A549 (cell line): Measurements from ENCODE around the gene CHST13. TPM values are rescaled to one million over a fixed set of nuclear protein-coding genes. Genes with fewer than 3 reads are reported as not detected.

Experiments used
- ATAC-seq, 2 experiments: fragments of 200-7000 bp in 1 of 2; fragments of >200 bp in 1 of 2; cut with Nextera tagmentation in 1 of 2; cut with Tn5 transposase in 1 of 2; 3 replicates each; pipeline versions ENCODE4 v1.8.0 to v1.9.1; 2018 to 2020; ENCODE audit warnings: mild to moderate bottlenecking in 1 of 2, moderate library complexity in 1 of 2
- CTCF ChIA-PET: fragments of 300-600 bp; sonication (Branson Sonifier 250); formaldehyde crosslinking; extraction: SDS; loops from one replicate; lab custom pipeline; 2021; ENCODE audit warnings: antibody characterized with exemption, inconsistent platforms; lab: Yijun Ruan, JAX
- POLR2A ChIA-PET: fragments of 350-600 bp; formaldehyde crosslinking; extraction: SDS; loops from one replicate; lab custom pipeline; 2021; ENCODE audit warnings: antibody characterized with exemption, inconsistent platforms; lab: Yijun Ruan, JAX
- DNase-seq, 2 experiments: peaks; one replicate each; pipeline versions ENCODE4 v3.0.0 to v3.0.0-alpha.2; 2011 to 2016; ENCODE audit warnings: low read depth in 1 of 2, low spot score in 1 of 2
- FAIRE-seq: peaks from 2 replicates; lab custom pipeline; 2011; peaks lifted over from hg19 to GRCh38; lab: Jason Lieb, UNC
- H3K27ac ChIP-seq, 2 experiments: fragments of >200 bp; sonication (Bioruptor Twin); formaldehyde crosslinking; 3 replicates each; pipeline ENCODE4 v1.5.1; 2016 to 2017
- H3K4me1 ChIP-seq: fragments of >200 bp; sonication (Bioruptor Twin); formaldehyde crosslinking; 3 replicates; pipeline ENCODE4 v1.6.1; 2016
- H3K4me2 ChIP-seq: fragments of >200 bp; sonication (Bioruptor Twin); formaldehyde crosslinking; 3 replicates; pipeline ENCODE4 v1.6.1; 2016
- H3K4me3 ChIP-seq: fragments of >200 bp; sonication (Bioruptor Twin); formaldehyde crosslinking; 3 replicates; pipeline ENCODE4 v1.5.1; 2016
- H3K9me3 ChIP-seq: fragments of >200 bp; sonication (Bioruptor Twin); formaldehyde crosslinking; 3 replicates; pipeline ENCODE4 v1.6.1; 2016
- BCL3 ChIP-seq: fragments of >200 bp; sonication (Bioruptor Twin); formaldehyde crosslinking; IDR thresholded peaks from 3 replicates; pipeline ENCODE4 v1.6.1; 2016
- BHLHE40 ChIP-seq: IDR thresholded peaks from 2 replicates; pipeline ENCODE4 v1.6.1; 2012; ENCODE audit warnings: low read depth, low read length, inconsistent platforms
- CBX2 ChIP-seq: fragments of 200-600 bp; sonication (generic); IDR thresholded peaks from 2 replicates; pipeline ENCODE4 v1.6.1; 2016; ENCODE audit warnings: low read depth, mild to moderate bottlenecking, borderline replicate concordance
- CEBPB ChIP-seq, 2 experiments: fragments of >200 bp in 1 of 2; sonication (Bioruptor Twin) in 1 of 2; formaldehyde crosslinking in 1 of 2; IDR thresholded peaks; 2 replicates each; pipeline ENCODE4 v1.6.1; 2012 to 2016
- CHD2 ChIP-seq: fragments of 150-350 bp; IDR thresholded peaks from 2 replicates; pipeline ENCODE4 v1.6.1; 2014; ENCODE audit warnings: low read length; ENCODE audit not compliant: partially characterized antibody
- CHD4 ChIP-seq: fragments of 200-600 bp; sonication (generic); IDR thresholded peaks from 2 replicates; pipeline ENCODE4 v1.6.1; 2016; ENCODE audit warnings: antibody characterized with exemption, mild to moderate bottlenecking, borderline replicate concordance
- EHF ChIP-seq: fragments of 250-450 bp; sonication (Bioruptor Pico); IDR thresholded peaks from 2 replicates; pipeline ENCODE4 v1.5.0; 2020; ENCODE audit warnings: mild to moderate bottlenecking
- FOSB ChIP-seq: fragments of 250-450 bp; sonication (Bioruptor Pico); IDR thresholded peaks from 2 replicates; pipeline ENCODE4 v1.5.0; 2020; ENCODE audit warnings: mild to moderate bottlenecking, moderate library complexity
- GATA3 ChIP-seq: IDR thresholded peaks from 2 replicates; pipeline ENCODE4 v1.6.1; 2012; ENCODE audit warnings: borderline replicate concordance
- HOXB13 ChIP-seq: fragments of 250-450 bp; sonication (Bioruptor Pico); IDR thresholded peaks from 2 replicates; pipeline ENCODE4 v1.5.0; 2020; ENCODE audit warnings: low read depth, mild to moderate bottlenecking, moderate library complexity
- HOXB5 ChIP-seq: fragments of 250-450 bp; sonication (Bioruptor Pico); IDR thresholded peaks from 2 replicates; pipeline ENCODE4 v1.5.0; 2020; ENCODE audit warnings: mild to moderate bottlenecking, moderate library complexity
- JUN ChIP-seq, 2 experiments: fragments of >200 bp; sonication (Bioruptor Twin); formaldehyde crosslinking; IDR thresholded peaks; 2 replicates in 1 of 2; 3 replicates in 1 of 2; pipeline ENCODE4 v1.6.1; 2016 to 2017
- JUNB ChIP-seq: fragments of >200 bp; sonication (Bioruptor Twin); formaldehyde crosslinking; IDR thresholded peaks from 2 replicates; pipeline ENCODE4 v1.6.1; 2016
- KDM5A ChIP-seq: fragments of 200-600 bp; sonication (generic); IDR thresholded peaks from 2 replicates; pipeline ENCODE4 v1.6.1; 2016; ENCODE audit warnings: antibody characterized with exemption, mild to moderate bottlenecking
- NPAS2 ChIP-seq: fragments of 250-450 bp; sonication (Bioruptor Pico); IDR thresholded peaks from 2 replicates; pipeline ENCODE4 v1.8.0; 2022; ENCODE audit warnings: mild to moderate bottlenecking, moderate library complexity, borderline replicate concordance
- NR3C1 ChIP-seq: fragments of >200 bp; sonication (Bioruptor Twin); formaldehyde crosslinking; IDR thresholded peaks from 3 replicates; pipeline ENCODE4 v1.6.1; 2017
- PHF8 ChIP-seq: fragments of 200-600 bp; sonication (generic); IDR thresholded peaks from 2 replicates; pipeline ENCODE4 v1.6.1; 2016; ENCODE audit warnings: low read depth, mild to moderate bottlenecking, antibody characterized with exemption, moderate library complexity, borderline replicate concordance
- RAD21 ChIP-seq, 2 experiments: fragments of >200 bp in 1 of 2; sonication (Bioruptor Twin) in 1 of 2; formaldehyde crosslinking in 1 of 2; IDR thresholded peaks in 1 of 2; conservative IDR thresholded peaks in 1 of 2; 2 replicates in 1 of 2; 3 replicates in 1 of 2; pipeline ENCODE4 v1.6.1; 2012 to 2018; ENCODE audit warnings: inconsistent platforms in 1 of 2
- RFX5 ChIP-seq: fragments of 450-650 bp; IDR thresholded peaks from 2 replicates; pipeline ENCODE4 v1.7.1; 2014; ENCODE audit warnings: antibody characterized with exemption, mild to moderate bottlenecking, moderate library complexity
- TP53 ChIP-seq: fragments of 250-450 bp; sonication (Bioruptor Pico); IDR thresholded peaks from 2 replicates; pipeline ENCODE4 v1.5.0; 2021; ENCODE audit warnings: mild to moderate bottlenecking, moderate library complexity
- USF2 ChIP-seq: fragments of 450-650 bp; IDR thresholded peaks from 2 replicates; pipeline ENCODE4 v1.6.1; 2014; ENCODE audit warnings: antibody characterized with exemption
- ZFP36 ChIP-seq: fragments of 450-650 bp; IDR thresholded peaks from 2 replicates; pipeline ENCODE4 v1.6.1; 2014; ENCODE audit warnings: borderline replicate concordance; ENCODE audit not compliant: partially characterized antibody
- WGBS: methylation state at CpG from one replicate; pipeline ENCODE4 v1.1.6; 2017; ENCODE audit errors: missing lambda C conversion rate; 5-methylcytosine and 5-hydroxymethylcytosine counted together
- polyA plus RNA-seq, 4 experiments: library from polyadenylated mRNA; depleted of rRNA in 3 of 4; stranded (reverse); fragments of >200 nt; fragmentation: RNase III in 1 of 4; extraction: RNeasy Plus Mini Kit Qiagen cat#74134 plus additional on column Dnase treatment in 1 of 4; gene quantifications; 2 replicates in 3 of 4; 3 replicates in 1 of 4; pipeline ENCODE4 v1.2.3, GENCODE V29; 2011 to 2017
- TF ChIP-seq, protein P1 (sequence below): fragments of 250-450 bp; sonication (Bioruptor Pico); IDR thresholded peaks from 2 replicates; pipeline ENCODE4 v1.5.0; 2021; ENCODE audit warnings: mild to moderate bottlenecking, moderate library complexity, borderline replicate concordance
- TF ChIP-seq, protein P2 (sequence below): fragments of >200 bp; sonication (Bioruptor Twin); formaldehyde crosslinking; IDR thresholded peaks from 2 replicates; pipeline ENCODE4 v1.6.1; 2016

The CHST13 gene
- polyA plus RNA-seq, 2 of the 4 experiments (the other 2 are of a cell fraction) = 0.30 to 0.59 TPM

- no peaks in the 10 kb centered on the region for H3K9me3 ChIP-seq
- FAIRE-seq (no peak), DNase-seq (no peak), ATAC-seq (no peak)
- CTCF ChIA-PET = no interaction called here
- POLR2A ChIA-PET = no interaction called here
- H3K27ac ChIP-seq = no peak overlapping the region
- TF ChIP-seq GATA3 = no peak
- no peak for TF ChIP-seq CBX2
- no peak for TF ChIP-seq ZFP36
- TF ChIP-seq, protein P1, sequence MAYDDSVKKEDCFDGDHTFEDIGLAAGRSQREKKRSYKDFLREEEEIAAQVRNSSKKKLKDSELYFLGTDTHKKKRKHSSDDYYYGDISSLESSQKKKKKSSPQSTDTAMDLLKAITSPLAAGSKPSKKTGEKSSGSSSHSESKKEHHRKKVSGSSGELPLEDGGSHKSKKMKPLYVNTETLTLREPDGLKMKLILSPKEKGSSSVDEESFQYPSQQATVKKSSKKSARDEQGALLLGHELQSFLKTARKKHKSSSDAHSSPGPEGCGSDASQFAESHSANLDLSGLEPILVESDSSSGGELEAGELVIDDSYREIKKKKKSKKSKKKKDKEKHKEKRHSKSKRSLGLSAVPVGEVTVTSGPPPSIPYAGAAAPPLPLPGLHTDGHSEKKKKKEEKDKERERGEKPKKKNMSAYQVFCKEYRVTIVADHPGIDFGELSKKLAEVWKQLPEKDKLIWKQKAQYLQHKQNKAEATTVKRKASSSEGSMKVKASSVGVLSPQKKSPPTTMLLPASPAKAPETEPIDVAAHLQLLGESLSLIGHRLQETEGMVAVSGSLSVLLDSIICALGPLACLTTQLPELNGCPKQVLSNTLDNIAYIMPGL (CRISPR knock-in tag) = no peak
- no peak for TF ChIP-seq BCL3
- no peak for TF ChIP-seq JUNB
- TF ChIP-seq USF2 = no peak
- TF ChIP-seq CEBPB (IDR thresholded peaks at IDR 0.05) = no peak
- no peak for TF ChIP-seq NR3C1
- TF ChIP-seq RAD21 (conservative IDR thresholded peaks at IDR 0.05 in 1 of 2, IDR thresholded peaks at IDR 0.05 in 1 of 2) = no peak
- no peak for TF ChIP-seq BHLHE40
- TF ChIP-seq JUN (IDR thresholded peaks at IDR 0.05) = no peak
- TF ChIP-seq, protein P2, sequence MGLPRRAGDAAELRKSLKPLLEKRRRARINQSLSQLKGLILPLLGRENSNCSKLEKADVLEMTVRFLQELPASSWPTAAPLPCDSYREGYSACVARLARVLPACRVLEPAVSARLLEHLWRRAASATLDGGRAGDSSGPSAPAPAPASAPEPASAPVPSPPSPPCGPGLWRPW = no peak
- no peak for TF ChIP-seq FOSB (CRISPR knock-in tag)
- TF ChIP-seq HOXB5 (CRISPR knock-in tag) = no peak
- no peak for TF ChIP-seq RFX5
- no peak overlapping the region for H3K4me3 ChIP-seq
- WGBS = 66% methylated on average over 6 of the region's 8 CpGs
- H3K4me1 ChIP-seq = no peaks in the 10 kb centered on the region
- no peak overlapping the region for H3K4me2 ChIP-seq
Observed at GRCh38 chr3:126556637-126557414, 32.9 kb downstream of the CHST13 start.

- TF ChIP-seq PHF8 = no peak
- no peak for TF ChIP-seq TP53 (CRISPR knock-in tag)
- TF ChIP-seq EHF (CRISPR knock-in tag) = no peak
- no peak for TF ChIP-seq CHD4
- TF ChIP-seq HOXB13 = no peak
- DNase-seq = no peak
- Histone ChIP-seq H3K27ac (no peak overlapping the region), H3K4me3 (no peak overlapping the region), H3K9me3 (no peaks in the 10 kb centered on the region), H3K4me1 (no peaks in the 10 kb centered on the region), H3K4me2 (no peak overlapping the region)
- WGBS = 96% methylated on average over 5 of the region's 11 CpGs
- ATAC-seq = no peak
- ChIA-PET CTCF (no interaction called here), POLR2A (no interaction called here)
- no peak for FAIRE-seq
Observed at GRCh38 chr3:126557415-126557745, 33.4 kb downstream of the CHST13 start.

- no peak for FAIRE-seq
- ChIA-PET POLR2A (no interaction called here), CTCF (no interaction called here)
Observed at GRCh38 chr3:126557761-126558160, 33.8 kb downstream of the CHST13 start.

More at GRCh38 chr3:126557761-126558160, 33.8 kb downstream of the CHST13 start:
- no peak overlapping the region for H3K27ac ChIP-seq
- DNase-seq = no peak
- no peak overlapping the region for H3K4me3 ChIP-seq
- H3K9me3 ChIP-seq = no peaks in the 10 kb centered on the region
- H3K4me1 ChIP-seq = no peaks in the 10 kb centered on the region
- TF ChIP-seq FOSB (CRISPR knock-in tag) = no peak
- no peak for TF ChIP-seq CHD2
- no peak for TF ChIP-seq NPAS2 (CRISPR knock-in tag)
- no peak for TF ChIP-seq CEBPB (IDR thresholded peaks at IDR 0.05)
- TF ChIP-seq KDM5A = no peak
- no peak for TF ChIP-seq CHD4
- ATAC-seq = no peak; a peak in 1 of 6 replicates
- H3K4me2 ChIP-seq = no peak overlapping the region
- WGBS = no CpG with 5 or more reads among the region's 6 CpGs
